RWPE2 (cell line): Measurements from ENCODE around the gene TMEM11.

Source experiments
- ATAC-seq: fragments of 200-7000 bp; cut with Tn5 transposase; 3 replicates; pipeline ENCODE4 v1.9.1; 2021; ENCODE audit warnings: low read depth
- DNase-seq: peaks from one replicate; pipeline ENCODE4 v3.0.0-alpha.2; 2020; ENCODE audit warnings: low spot score
- H3K27ac ChIP-seq: fragments of 450-650 bp; 2 replicates; pipeline ENCODE4 v1.5.1; 2017; ENCODE audit warnings: mild to moderate bottlenecking; ENCODE audit not compliant: poor library complexity, severe bottlenecking
- H3K27me3 ChIP-seq: fragments of 250-450 bp; sonication (Bioruptor Pico); 2 replicates; pipeline ENCODE4 v1.5.1; 2021; ENCODE audit warnings: mild to moderate bottlenecking, moderate library complexity; ENCODE audit not compliant: insufficient read depth, poor library complexity, severe bottlenecking
- H3K36me3 ChIP-seq: fragments of 250-450 bp; sonication (Bioruptor Pico); 2 replicates; pipeline ENCODE4 v1.5.1; 2020; ENCODE audit warnings: low read depth, mild to moderate bottlenecking, moderate library complexity
- H3K4me1 ChIP-seq: fragments of 250-450 bp; sonication (Bioruptor Pico); 2 replicates; pipeline ENCODE4 v1.5.1; 2021; ENCODE audit warnings: mild to moderate bottlenecking, moderate library complexity; ENCODE audit not compliant: insufficient read depth, poor library complexity, severe bottlenecking
- H3K4me3 ChIP-seq: fragments of 250-450 bp; sonication (Bioruptor Pico); 2 replicates; pipeline ENCODE4 v1.5.1; 2021; ENCODE audit warnings: mild to moderate bottlenecking, moderate library complexity; ENCODE audit not compliant: severe bottlenecking
- H3K9me3 ChIP-seq: fragments of 250-450 bp; sonication (Bioruptor Pico); 2 replicates; pipeline ENCODE4 v1.5.1; 2021; ENCODE audit warnings: mild to moderate bottlenecking, moderate library complexity; ENCODE audit not compliant: severe bottlenecking
- CTCF ChIP-seq: fragments of 450-650 bp; IDR thresholded peaks from one replicate; pipeline ENCODE4 v1.5.1; 2017; ENCODE audit warnings: mild to moderate bottlenecking, moderate library complexity; ENCODE audit not compliant: poor library complexity, severe bottlenecking

The TMEM11 gene

GRCh38 chr17:21239680-21240368 is 25.9 kb upstream of the TMEM11 start:
- ATAC-seq, result peak; percentile 41; the same call in 1 of the 3 replicates
- no peaks in the 10 kb centered on the region for H3K4me1 ChIP-seq
- H3K27me3 ChIP-seq, result no peaks in the 10 kb centered on the region
- H3K27ac ChIP-seq, result no peak overlapping the region
- no peak for DNase-seq
- H3K4me3 ChIP-seq, result no peak overlapping the region
- peak; percentile 35 for TF ChIP-seq CTCF
- no peaks in the 10 kb centered on the region for H3K36me3 ChIP-seq
- H3K9me3 ChIP-seq, result no peaks in the 10 kb centered on the region

- no peak for TF ChIP-seq CTCF
- no peaks in the 10 kb centered on the region for H3K27me3 ChIP-seq
- no peak for ATAC-seq
Observed at GRCh38 chr17:21235921-21236320, 22.0 kb upstream of the TMEM11 start.

GRCh38 chr17:21233581-21234347 is 19.8 kb upstream of the TMEM11 start:
- DNase-seq, result no peak
- H3K27ac ChIP-seq, result no peak overlapping the region
- no peak overlapping the region for H3K4me3 ChIP-seq
- H3K36me3 ChIP-seq, result no peaks in the 10 kb centered on the region
- no peaks in the 10 kb centered on the region for H3K27me3 ChIP-seq
- peak; percentile 42; the same call in 1 of the 3 replicates for ATAC-seq
- TF ChIP-seq CTCF, result no peak
- H3K9me3 ChIP-seq, result no peaks in the 10 kb centered on the region
- H3K4me1 ChIP-seq, result no peaks in the 10 kb centered on the region

More at GRCh38 chr17:21235921-21236320, 22.0 kb upstream of the TMEM11 start:
- H3K27ac ChIP-seq, result no peak overlapping the region
- H3K4me1 ChIP-seq, result no peaks in the 10 kb centered on the region
- no peak for DNase-seq
- no peaks in the 10 kb centered on the region for H3K36me3 ChIP-seq
- H3K4me3 ChIP-seq, result no peak overlapping the region
- H3K9me3 ChIP-seq, result no peaks in the 10 kb centered on the region

GRCh38 chr17:21232033-21232749 is 18.2 kb upstream of the TMEM11 start:
- H3K27ac ChIP-seq, result no peak overlapping the region
- H3K4me3 ChIP-seq, result no peak overlapping the region
- H3K4me1 ChIP-seq, result no peaks in the 10 kb centered on the region
- no peak for TF ChIP-seq CTCF
- no peaks in the 10 kb centered on the region for H3K27me3 ChIP-seq
- ATAC-seq (no peak), DNase-seq (no peak)
- no peaks in the 10 kb centered on the region for H3K9me3 ChIP-seq
- H3K36me3 ChIP-seq, result no peaks in the 10 kb centered on the region
